Osteocyte (in vitro differentiated cells): ENCODE results near the gene MRPL28. TPM values are rescaled to one million over a fixed set of nuclear protein-coding genes. Genes with fewer than 3 reads are reported as not detected.

Experiments used
- DNase-seq: peaks from one replicate; pipeline ENCODE4 v3.0.0; 2021; ENCODE audit warnings: mixed read lengths; ENCODE audit not compliant: unreplicated experiment; ENCODE audit errors: extremely low spot score
- H3K27ac Mint-ChIP-seq: one replicate; pipeline ENCODE4 v1.8.0; 2021; ENCODE audit warnings: mild to moderate bottlenecking, mixed read lengths; ENCODE audit not compliant: unreplicated experiment
- H3K27me3 Mint-ChIP-seq: one replicate; pipeline ENCODE4 v1.8.0; 2021; ENCODE audit warnings: mixed read lengths; ENCODE audit not compliant: unreplicated experiment
- H3K36me3 Mint-ChIP-seq: one replicate; pipeline ENCODE4 v1.8.0; 2021; ENCODE audit warnings: mixed read lengths; ENCODE audit not compliant: unreplicated experiment
- H3K4me1 Mint-ChIP-seq: one replicate; pipeline ENCODE4 v1.8.0; 2021; ENCODE audit warnings: mixed read lengths; ENCODE audit not compliant: unreplicated experiment
- H3K4me3 Mint-ChIP-seq: one replicate; pipeline ENCODE4 v1.8.0; 2021; ENCODE audit warnings: mild to moderate bottlenecking, moderate library complexity, mixed read lengths; ENCODE audit not compliant: unreplicated experiment
- H3K9me3 Mint-ChIP-seq: one replicate; pipeline ENCODE4 v1.8.0; 2021; ENCODE audit warnings: mixed read lengths; ENCODE audit not compliant: unreplicated experiment
- total RNA-seq: library from RNA; stranded (reverse); gene quantifications from 2 replicates; pipeline ENCODE4 v1.2.1, GENCODE V29; 2021
- TF ChIP-seq, protein P1 (sequence below): fragments of 200-600 bp; sonication (generic); IDR thresholded peaks from 2 replicates; pipeline ENCODE4 v1.5.0; 2021; ENCODE audit warnings: antibody characterized with exemption, mild to moderate bottlenecking, moderate library complexity

The MRPL28 gene
- total RNA-seq, 1 donor from 2014 or later, result 71.7 TPM

DNA sequence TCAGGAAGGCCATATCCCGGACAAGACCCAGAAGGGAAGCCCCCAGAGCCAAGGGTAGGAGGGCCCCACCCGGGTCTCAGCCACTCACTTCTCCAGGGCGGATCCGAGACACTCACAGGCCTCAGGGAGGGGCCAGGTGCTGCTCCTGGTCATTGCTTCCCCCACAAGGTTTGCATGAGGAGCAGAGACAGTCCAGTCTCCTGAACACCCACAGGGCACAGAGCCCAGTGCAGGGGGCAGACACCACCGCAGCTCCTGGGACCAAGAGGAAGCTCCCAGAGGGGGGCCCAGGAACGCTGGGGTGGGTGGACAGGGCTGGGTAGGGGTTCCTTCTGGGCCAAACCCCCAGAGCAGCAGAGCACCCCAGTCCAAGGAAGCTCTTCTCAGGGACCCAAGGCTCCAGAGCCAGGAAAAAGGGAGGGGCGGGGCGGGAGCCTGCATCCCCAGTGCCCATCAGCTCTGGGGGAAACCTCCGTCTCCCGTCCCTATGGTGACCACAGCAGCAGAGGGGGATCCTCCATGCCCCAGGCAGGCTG, 709 bp upstream of the MRPL28 start:
- TF ChIP-seq, protein P1, sequence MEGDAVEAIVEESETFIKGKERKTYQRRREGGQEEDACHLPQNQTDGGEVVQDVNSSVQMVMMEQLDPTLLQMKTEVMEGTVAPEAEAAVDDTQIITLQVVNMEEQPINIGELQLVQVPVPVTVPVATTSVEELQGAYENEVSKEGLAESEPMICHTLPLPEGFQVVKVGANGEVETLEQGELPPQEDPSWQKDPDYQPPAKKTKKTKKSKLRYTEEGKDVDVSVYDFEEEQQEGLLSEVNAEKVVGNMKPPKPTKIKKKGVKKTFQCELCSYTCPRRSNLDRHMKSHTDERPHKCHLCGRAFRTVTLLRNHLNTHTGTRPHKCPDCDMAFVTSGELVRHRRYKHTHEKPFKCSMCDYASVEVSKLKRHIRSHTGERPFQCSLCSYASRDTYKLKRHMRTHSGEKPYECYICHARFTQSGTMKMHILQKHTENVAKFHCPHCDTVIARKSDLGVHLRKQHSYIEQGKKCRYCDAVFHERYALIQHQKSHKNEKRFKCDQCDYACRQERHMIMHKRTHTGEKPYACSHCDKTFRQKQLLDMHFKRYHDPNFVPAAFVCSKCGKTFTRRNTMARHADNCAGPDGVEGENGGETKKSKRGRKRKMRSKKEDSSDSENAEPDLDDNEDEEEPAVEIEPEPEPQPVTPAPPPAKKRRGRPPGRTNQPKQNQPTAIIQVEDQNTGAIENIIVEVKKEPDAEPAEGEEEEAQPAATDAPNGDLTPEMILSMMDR, result no peak
- H3K4me3 Mint-ChIP-seq, result peak overlapping the region; percentile 85
- no peaks in the 10 kb centered on the region for H3K9me3 Mint-ChIP-seq
- DNase-seq, result peak; percentile 82
- peak overlapping the region; percentile 94 for H3K27ac Mint-ChIP-seq
- H3K4me1 Mint-ChIP-seq, result peaks cover 15% of the 10 kb centered on the region
- peaks cover 6% of the 10 kb centered on the region for H3K36me3 Mint-ChIP-seq
- no peaks in the 10 kb centered on the region for H3K27me3 Mint-ChIP-seq

DNA sequence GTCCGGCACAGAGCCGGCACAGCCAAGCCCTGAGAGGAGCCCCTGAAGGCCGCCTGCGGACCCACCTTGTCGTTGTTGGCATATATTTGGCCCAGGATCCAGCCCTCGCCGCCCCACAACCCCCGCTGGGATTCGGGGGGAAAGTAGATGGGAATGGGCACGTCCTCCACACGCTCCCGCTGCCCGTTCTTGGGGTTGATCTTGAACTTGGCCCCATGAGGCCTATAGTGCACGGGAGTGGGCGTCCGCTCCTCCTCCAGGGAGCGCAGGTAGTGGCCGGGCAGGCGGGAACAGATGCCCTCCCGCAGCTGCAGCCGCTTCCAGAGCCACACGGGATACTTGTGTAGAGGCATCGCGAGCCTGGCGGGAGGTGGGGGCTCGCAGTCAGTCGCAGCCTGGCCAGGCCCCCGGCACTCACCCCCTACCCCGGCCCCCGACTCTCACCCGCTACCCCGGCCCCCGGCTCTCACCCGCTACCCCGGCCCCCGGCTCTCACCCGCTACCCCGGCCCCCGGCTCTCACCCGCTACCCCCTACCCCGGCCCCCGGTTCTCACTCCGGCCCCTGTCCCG, 387 bp downstream of the MRPL28 start:
- peaks cover 6% of the 10 kb centered on the region for H3K36me3 Mint-ChIP-seq
- H3K4me3 Mint-ChIP-seq, result peak overlapping the region; percentile 59
- DNase-seq, result peak; percentile 83
- peak overlapping the region; percentile 27 for H3K27ac Mint-ChIP-seq
- TF ChIP-seq, protein P1, result no peak
- no peaks in the 10 kb centered on the region for H3K9me3 Mint-ChIP-seq
- no peaks in the 10 kb centered on the region for H3K27me3 Mint-ChIP-seq
- H3K4me1 Mint-ChIP-seq, result peaks cover 15% of the 10 kb centered on the region

DNA sequence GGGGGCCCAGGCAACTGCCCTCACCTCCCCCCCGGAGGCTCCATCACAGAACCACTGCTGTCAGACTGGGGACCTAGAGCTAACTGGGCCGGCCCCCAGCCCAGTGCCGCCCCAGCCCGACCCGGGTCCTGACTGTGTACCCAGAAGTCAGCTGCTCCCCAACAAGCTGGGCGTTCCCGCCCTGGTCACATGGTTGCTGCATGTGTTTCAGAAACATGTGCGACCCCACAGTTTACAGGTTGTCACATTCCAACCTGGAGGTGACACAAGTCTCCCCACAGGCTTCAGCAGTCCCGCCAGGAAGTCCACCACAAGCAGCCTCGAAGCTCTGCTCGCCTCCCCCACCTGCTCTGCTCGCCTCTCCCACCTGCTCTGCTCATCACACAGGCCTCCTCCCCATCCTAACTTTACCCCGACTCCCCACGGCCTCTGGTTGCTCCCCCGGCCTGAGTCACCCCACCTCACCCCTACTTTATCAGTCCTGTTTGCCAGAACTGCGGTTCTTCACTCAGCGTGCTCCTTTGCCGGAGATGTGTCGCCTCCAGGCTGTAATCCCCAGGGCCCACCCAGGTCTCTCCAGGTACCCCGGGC, 968 bp downstream of the MRPL28 start:
- DNase-seq, result no peak
- Mint-ChIP-seq H3K27ac (peak overlapping the region; percentile 27), H3K4me1 (peaks cover 15% of the 10 kb centered on the region), H3K4me3 (peak overlapping the region; percentile 59), H3K36me3 (peaks cover 6% of the 10 kb centered on the region), H3K27me3 (no peaks in the 10 kb centered on the region), H3K9me3 (no peaks in the 10 kb centered on the region)
- TF ChIP-seq, protein P1, result no peak

DNA sequence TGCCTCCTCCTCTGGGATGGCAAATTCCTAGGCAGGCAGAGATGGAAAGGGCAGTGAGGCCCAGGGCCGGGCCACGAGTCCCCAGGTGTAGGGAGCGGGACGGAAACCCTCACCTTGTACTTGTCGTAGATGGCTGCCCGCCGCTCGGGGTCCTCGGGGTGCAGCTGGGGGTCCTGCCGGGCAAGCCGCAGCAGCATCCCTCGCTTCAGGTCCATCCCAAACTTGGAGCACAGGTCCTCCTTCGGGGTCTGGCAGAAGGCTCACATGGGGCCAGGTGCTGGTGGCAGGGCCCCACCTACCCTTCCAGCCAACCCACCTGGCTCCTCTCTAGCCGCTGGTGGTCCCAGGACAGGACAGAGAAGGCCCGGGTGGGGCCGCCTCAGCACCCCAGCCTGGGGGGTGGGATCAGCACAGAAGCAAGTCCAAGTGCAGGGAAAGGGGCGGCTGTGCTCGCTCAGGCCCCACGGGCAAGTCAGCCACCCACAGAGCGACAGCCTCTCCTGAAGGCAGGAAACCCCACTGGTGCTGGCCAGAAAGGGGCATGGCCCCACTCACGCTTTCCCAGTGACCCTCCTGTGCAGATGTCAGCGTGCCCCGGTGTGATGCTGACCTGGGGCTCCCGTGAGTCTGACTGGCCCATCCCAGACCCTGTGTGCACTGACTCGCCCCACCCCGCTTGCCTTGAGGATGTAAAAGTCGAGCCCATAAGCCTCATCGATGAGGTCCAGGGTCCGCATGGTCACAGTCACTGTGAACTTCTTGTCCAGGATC, 1.8 kb downstream of the MRPL28 start:
- H3K4me1 Mint-ChIP-seq, result peaks cover 15% of the 10 kb centered on the region
- TF ChIP-seq, protein P1, result no peak
- no peaks in the 10 kb centered on the region for H3K27me3 Mint-ChIP-seq
- no peak overlapping the region for H3K27ac Mint-ChIP-seq
- H3K9me3 Mint-ChIP-seq, result no peaks in the 10 kb centered on the region
- peaks cover 6% of the 10 kb centered on the region for H3K36me3 Mint-ChIP-seq
- no peak overlapping the region for H3K4me3 Mint-ChIP-seq
- no peak for DNase-seq
